Retinal pigment epithelial cell (primary cell): ENCODE data around the gene PI4KA.

ENCODE experiments used
- DNase-seq: peaks from one replicate; pipeline ENCODE4 v3.0.0-alpha.2; 2010; ENCODE audit warnings: low read depth
- H3K4me3 ChIP-seq: 2 replicates; pipeline ENCODE4 v1.5.1; 2011; ENCODE audit warnings: mild to moderate bottlenecking, low read length, control low read depth, moderate library complexity
- TF ChIP-seq, protein P1 (sequence below): conservative IDR thresholded peaks from 2 replicates; pipeline ENCODE4 v1.5.1; 2011; ENCODE audit warnings: low read depth, low read length, control low read depth, inconsistent platforms

PI4KA gene

DNA sequence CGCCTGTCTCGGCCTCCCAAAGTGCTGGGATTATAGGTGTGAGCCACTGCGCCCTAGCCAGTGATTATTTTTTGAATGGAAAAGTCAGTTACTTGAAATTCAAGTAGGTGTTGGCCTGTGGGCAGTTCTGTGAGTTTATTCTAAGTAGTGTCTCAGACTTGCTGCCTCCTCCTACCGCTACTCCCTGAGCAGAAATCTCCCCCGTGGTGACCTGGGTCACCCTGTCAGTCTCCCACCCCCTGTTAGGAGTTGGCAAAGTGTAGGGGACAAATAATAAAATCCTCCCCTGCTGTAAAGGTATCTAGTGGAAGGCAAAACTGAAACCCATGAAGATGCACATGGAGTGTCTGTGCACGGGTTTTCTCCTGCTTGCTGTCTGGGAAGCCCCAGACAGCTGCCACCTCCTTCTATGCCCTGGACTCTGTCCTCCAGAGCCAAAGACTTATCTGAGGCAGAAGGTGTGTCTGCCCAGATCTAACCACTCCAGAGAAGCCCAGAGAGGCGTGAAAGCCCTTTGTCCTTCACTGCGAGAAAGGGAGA is 26.5 kb upstream of the PI4KA start:
- DNase-seq = no peak
- TF ChIP-seq, protein P1, sequence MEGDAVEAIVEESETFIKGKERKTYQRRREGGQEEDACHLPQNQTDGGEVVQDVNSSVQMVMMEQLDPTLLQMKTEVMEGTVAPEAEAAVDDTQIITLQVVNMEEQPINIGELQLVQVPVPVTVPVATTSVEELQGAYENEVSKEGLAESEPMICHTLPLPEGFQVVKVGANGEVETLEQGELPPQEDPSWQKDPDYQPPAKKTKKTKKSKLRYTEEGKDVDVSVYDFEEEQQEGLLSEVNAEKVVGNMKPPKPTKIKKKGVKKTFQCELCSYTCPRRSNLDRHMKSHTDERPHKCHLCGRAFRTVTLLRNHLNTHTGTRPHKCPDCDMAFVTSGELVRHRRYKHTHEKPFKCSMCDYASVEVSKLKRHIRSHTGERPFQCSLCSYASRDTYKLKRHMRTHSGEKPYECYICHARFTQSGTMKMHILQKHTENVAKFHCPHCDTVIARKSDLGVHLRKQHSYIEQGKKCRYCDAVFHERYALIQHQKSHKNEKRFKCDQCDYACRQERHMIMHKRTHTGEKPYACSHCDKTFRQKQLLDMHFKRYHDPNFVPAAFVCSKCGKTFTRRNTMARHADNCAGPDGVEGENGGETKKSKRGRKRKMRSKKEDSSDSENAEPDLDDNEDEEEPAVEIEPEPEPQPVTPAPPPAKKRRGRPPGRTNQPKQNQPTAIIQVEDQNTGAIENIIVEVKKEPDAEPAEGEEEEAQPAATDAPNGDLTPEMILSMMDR = no peak
- H3K4me3 ChIP-seq = no peak overlapping the region

DNA sequence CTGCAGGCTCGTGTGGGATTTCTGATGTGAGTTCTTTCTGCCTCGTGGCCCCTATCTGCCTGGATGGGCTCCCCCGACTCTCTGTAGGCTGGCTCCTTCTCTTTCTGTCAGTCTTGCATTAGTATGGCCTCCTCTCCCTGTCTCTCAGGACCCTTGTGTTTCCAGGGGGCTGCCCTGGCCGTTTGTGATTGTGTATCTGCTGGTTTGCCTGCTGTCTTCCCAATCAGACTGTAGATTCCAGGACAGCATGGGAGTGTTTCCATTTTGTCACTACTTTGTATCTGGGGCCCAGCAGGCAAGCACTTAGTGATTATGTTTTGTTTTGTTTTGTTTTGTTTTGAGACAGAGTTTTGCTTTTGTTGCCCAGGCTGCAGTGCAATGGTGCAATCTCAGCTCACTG is 25.8 kb upstream of the PI4KA start:
- DNase-seq = no peak
- TF ChIP-seq, protein P1 = no peak
- no peak overlapping the region for H3K4me3 ChIP-seq

DNA sequence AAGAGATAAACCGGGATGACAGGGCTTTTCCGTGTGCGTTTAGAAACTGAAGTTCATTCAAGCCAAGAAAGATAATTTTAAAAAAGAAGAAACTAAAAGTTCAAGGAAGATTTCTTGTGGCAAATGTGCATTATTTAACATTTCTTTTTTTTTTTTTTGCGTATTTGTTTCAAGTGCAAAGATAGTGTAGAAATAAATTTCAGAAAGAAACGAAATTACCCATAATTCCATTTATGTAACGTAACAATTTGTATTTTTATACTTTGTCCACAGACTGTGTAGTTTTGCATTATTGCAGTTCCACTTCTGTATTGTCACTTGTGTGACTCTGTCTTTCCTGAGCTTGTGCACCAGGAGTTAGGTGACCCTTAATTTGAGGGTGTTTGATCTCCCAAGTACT is 24.2 kb upstream of the PI4KA start:
- TF ChIP-seq, protein P1 = no peak
- no peak overlapping the region for H3K4me3 ChIP-seq
- DNase-seq = no peak

DNA sequence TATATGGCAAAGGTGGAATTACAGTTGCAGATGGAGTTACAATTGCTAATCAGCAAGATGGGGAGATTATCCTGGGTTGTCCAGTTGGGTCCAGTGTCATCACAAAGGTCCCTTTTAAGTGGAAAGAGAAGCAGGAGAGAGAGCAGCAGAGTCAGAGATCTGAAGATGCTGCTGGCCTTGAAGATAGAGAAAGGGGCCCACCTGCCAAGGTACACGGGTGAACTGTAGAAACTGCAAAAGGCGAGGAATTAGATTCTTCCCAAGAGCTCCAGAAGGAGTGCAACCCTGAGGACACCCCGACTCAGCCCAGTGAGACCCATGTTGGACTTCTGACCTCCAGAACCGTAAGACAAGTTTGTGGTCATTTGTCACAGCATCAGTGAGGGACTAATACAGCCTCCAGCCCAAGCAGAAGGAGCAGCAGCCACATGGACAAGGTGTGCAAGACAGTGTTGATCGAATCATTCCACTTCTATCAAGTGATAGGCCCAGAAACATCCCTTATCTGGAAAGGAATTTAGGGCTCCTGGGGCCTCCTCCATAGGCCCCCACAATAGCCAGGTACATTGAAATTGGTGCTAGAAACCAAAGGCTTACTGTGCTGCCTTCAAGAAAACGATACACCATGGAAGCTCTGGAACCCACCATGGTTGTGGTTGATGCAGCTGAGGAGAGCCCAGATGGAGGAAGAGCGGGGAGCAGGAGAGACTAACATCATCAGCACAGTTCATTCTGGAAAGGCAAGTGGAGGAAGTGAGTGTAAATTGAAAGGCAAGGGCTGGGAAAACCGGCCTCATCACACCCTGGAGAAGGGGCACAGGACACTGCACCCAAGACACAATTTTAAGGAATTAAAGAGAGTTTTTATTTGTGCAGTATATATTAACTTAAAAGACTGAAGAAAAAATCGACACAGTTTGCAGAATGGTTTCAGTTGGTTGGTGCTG is 23.5 kb upstream of the PI4KA start:
- TF ChIP-seq, protein P1 = no peak
- no peak for DNase-seq
- H3K4me3 ChIP-seq = no peak overlapping the region

DNA sequence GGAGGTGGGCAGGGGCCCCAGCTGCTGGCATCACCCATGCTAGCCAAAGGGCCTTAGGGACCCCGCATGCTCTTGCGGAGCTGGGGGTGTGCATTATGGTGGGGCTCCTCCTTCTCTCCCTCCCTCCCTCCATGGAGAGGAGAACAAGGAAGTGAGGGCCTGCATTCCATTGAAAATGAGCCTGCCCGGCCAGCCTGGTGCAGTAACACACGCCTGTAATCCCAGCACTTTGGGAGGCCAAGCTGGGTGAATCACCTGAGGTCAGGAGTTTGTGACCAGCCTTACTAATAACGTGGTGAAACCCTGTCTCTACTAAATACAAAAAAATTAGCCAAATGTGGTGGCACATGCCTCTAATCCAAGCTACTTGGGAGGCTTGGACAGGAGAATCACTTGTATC is 22.6 kb upstream of the PI4KA start:
- no peak for DNase-seq

DNA sequence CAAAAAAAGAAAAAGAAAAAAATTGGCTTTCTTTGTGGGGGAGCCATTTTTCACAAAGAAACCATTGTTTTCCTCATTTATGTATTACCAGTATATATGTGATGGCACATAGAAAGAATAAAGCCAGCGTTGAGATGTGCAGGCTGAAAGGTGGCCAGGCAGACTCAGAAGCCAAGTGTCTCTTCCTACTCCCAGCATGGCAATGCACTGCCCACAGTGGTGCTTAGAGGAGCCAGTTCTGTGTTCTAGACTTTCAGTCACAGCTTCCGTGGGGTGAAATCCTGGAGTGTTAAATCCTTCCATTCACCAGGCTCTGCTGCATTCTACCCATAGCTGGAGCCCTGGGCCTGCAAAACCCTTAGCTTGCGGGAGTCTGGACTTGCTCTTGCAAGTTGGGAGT is 19.1 kb upstream of the PI4KA start:
- H3K4me3 ChIP-seq = no peak overlapping the region
- DNase-seq = no peak
- TF ChIP-seq, protein P1 = no peak

More for the DNA sequence above, 22.6 kb upstream of the PI4KA start:
- H3K4me3 ChIP-seq = no peak overlapping the region
- TF ChIP-seq, protein P1 = no peak

DNA sequence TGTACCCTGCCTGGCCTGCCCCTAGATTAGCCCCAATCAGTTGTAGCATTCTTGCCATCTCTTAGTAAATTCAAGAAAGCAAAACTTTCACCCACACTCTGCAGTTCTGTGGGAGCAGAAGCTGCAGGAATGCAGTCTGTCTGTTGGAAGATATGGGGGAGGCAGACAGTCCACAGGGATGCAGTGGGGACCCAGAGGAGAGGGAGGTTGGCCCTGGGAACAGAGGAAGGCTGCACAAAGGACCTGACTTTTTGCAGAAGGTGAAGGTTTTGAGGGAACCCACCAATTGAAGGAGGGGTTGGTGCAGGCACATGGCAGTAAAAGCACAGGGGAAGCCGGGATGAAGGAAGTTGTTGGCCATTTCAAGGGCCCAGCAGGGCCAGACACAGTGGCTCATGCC is 16.7 kb upstream of the PI4KA start:
- no peak for DNase-seq
- TF ChIP-seq, protein P1 = no peak

More for the DNA sequence above, 16.7 kb upstream of the PI4KA start:
- H3K4me3 ChIP-seq = no peak overlapping the region
